ENCODE results near the gene CLTB. TPM values are rescaled to one million over a fixed set of nuclear protein-coding genes. Genes with fewer than 3 reads are reported as not detected.
"Not testable (repeated sequence)": the region's sequence is repeated elsewhere in the genome, so short reads cannot be mapped to it uniquely, and the experiment has no call there.

Gene CLTB
- polyA plus RNA-seq, 10 donors = 42.0 to 67.1 (median 50.2) TPM

DNA sequence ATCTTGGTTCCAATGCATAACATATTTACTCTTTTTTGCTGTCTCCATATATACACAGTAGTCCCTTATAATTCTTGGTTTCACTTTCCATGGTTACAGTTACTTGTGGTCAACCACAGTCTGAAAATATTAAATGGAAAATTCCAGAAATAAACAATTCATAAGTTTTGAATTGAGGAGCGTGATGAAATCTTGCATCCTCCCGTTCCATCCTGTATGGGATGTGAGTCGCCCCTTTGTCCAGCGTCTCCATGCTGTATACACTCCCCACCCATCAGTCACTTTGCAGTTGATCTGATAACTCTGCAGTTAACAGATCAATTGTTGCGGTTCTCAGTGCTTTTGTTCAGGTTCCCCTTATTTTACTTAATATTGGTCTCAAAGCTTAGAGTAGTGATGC, 20.3 kb upstream of the CLTB start:
- DNase-seq = peak in 1 of 3 donors; percentile 13

DNA sequence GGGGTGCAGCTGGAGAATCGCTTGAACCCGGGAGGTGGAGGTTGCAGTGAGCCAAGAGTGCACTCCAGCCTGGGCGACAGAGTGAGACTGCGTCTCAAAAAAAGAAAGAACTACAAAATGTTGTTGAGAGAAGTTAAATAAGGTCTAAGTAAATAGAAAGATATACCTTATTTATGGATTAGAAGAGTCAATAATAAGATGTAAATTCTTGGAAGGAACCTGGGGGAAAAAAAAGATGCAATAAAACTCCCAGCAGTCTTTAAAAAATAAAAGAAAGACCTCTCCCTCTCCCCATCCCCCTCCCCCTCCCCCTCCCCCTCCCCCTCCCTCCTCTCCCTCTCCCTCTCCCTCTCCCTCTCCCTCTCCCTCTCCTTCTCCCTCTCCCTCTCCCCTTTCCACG, 16.4 kb upstream of the CLTB start:
- DNase-seq = no peak

DNA sequence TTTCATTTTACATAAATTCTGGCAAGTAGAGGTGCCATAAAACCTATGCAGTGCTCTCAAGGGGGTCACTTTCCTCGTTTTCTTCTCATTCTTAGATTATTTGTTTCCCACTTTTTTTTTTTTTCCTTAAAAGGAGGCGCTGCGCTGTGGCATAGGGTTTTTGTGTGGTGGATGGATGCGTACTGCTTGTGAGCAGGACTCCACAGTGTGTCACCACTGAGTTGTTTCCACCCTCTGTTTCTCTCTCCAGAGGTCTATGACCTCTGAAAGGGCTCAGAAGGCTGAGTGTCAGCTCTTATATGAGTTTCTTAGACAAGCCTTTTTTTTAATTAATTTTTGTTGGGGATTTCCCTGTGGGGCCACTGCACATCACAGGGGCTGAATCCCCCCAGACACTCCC, 13.6 kb upstream of the CLTB start:
- DNase-seq = no peak

DNA sequence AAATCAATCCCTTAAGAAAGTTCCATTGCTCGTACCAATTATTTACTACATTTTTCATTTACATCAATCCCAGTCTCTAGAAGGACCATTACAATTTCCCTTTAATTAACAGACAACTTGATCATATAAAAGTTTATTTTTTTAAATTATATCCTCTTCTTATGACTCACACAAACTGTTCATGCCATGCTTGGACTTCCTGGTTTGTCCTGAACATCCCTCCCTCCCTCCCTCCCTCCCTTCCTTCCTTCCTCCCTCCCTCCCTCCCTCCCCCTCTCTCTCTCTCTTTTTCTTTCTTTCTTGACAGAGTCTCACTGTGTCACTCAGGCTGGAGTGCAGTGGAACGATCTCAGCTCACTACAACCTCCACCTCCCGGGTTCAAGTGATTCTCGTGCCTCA, 11.6 kb upstream of the CLTB start:
- no peak for DNase-seq

DNA sequence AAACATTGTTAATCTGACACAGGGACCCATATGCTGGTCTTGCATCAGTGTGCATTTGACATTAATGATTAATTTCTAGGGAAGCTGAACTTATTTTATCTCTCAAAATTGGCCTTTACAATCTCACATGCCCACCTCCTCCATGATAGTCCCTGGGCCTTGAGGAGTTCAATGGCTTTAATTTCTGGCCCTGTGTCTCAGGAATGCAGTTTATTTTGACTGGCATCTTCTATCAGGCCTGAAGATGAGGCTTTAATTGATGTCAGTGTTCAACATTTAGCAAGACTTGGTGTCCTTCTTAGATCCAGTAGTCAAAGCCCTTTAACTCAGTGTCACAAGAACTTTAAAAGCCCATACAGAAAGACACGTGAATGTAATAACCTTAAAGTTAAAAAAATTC, 10.5 kb upstream of the CLTB start:
- no peak for DNase-seq

DNA sequence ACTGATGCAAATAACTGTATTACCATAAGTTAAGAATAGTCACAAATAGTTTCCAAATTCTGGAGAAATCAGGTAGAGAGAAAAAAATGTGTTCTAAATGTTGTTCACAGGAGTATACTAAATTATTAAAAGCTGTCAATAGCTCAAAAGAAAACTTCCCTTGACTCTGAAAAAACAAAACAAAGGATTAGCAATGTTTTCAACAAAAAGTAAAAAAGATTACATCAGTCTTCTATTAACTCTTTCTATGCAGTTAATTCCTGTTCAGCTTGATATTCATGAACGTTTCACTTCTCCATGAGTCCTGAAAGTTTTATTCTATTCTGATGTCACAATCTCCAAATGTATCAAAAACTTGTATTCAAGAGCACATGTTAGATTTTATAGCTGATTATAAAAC, 9.5 kb upstream of the CLTB start:
- no peak for DNase-seq

DNA sequence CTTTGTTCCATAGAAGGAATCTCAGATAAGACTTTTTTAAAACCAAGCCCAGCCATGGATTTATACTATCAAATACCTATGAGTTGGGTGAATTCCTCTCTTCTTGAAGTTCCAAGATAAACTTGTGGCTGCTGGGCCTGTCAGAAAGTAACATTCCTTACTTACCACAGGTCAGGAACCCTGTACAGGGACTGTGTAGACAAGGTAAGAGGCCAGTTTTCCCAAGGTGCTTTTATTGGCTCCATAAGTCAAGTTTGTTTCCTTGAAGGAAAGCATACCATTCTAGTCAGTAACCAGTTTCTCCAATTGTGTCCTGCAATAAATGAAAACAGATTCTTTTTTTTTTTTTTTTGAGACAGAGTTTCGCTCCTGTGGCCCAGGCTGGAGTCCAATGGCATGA, 8.8 kb upstream of the CLTB start:
- no peak for DNase-seq

DNA sequence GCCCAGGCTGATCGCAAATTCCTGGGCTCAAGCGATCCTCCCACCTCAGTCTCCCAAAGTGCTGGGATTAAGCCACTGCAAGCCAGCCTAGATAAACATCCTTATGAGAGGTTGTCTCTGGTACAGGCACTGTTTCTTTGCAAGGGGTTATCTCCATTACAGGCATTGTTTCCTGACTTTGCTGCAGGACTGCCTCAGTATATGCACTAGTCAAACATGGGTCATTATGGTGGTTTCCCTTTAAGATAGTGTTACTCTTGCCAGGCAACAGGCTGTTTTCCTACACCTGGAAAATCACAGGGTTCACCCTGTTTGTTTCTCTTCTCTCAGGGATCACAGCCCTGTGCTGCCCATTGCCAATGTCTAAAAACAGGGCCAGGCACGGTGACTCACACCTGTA, 7.8 kb upstream of the CLTB start:
- DNase-seq = no peak

DNA sequence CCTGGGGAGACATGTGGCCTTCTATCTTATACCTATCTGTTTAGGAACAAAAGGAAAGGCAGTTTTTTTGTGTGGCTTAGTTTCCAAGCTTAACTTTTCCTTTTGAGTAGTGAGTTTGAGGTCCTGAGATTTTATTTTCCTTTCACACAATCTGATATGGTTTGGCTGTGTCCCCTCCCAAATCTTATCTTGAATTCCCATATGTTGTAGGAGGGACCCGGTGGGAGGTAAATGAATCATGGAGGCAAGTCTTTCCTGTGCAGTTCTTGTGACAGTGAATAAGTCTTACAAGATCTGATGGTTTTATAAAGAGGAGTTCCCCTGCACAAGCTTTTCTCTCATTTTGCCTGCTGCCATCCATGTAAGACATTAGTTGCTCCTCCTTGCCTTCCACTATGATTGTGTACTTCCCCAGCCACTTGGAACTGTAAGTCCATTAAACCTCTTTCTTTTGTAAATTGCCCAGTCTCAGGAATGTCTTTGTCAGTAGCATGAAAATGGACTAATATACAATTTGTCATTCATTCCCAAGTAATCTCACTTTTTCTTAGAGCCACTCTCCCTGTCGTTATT, 4.7 kb upstream of the CLTB start:
- no peak for DNase-seq

DNA sequence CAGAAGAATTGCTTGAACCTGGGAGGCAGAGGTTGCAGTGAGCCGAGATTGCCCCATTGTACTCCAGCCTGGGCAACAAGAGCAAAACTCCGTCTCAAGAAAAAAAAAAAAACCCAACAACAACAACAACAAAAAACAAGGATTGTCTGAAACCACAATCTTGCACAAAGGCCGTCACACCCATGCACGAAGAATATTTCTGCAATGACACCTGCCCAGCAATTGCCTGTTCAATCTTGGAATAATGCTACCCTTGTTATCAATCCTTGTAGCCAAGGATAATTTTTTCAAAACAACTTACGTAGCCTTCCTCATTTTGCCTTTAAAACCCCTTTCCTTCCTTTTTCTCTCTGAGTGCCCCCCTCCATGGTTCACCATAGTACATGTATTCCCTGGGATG, 3.7 kb upstream of the CLTB start:
- DNase-seq = no peak

DNA sequence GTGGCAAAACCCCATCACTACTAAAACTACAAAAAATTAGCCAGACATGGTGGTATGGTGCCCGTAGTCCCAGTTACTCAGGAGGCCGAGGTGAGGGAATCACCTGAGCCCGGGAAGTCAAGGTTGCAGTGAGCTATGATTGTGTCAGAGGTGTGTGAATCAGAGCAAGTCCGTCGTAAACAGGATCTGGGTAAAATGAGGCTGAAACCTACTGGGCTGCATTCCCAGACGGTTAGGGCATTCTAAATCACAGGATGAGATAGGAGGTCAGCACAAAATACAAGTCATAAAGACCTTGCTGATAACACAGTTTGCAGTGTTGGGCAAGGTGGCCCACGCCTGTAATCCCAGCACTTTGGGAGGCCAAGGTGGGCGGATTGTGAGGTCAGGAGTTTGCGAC, 1.9 kb upstream of the CLTB start:
- DNase-seq = no peak

DNA sequence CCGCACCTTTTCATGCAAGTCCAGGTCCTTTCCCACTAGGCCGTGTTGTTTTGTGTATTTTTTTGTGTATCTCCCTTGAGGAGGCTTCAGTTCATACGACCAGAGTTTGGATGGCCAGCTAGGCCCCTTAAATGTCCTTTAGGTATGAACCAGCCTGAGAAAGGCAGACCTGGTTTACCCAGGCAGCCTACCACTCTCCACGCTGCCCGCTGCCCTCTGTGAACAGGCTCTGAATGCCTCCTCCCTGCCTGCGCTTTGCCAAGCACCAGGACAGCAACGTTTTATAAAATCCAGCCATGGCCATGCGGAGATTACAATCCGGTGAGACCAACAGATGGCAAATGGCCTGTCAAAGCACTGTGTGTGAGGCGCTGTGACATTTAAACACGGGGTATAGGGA, 626 bp upstream of the CLTB start:
- DNase-seq = no peak

DNA sequence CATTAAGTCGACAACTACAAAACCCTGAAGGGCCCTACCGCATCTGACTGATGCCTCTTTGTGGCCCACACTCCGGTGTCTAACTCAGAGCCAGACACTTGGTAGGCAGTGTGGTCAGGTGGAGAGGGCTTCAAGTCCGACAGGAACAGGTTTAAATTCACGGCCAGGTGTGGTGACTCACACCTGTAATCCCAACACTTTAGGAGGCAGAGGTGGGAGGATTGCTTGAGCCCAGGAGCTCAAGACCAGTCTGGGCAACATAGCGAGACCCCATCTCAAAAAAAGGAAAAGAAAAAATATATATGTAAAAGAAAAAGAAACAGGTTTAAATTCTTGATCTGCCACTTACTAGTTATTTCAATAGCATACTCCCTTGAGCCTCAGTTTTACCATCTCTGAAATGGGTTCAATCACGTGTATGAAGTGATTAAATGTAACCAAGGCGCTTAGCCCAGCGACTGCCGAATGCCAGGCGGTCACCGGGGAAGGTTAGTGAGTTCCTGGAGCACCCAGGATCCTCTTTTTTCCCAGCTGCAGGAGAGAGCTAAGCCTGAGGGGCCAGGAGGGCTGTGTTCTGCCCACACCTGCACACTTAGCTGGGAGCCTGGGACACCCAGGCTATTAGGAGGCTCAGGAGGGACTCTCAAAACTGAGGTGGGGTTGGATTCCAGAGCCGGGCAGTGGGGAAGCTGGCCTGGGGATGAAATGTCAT, 943 bp downstream of the CLTB start:
- peak in 1 of 3 donors; percentile 38 for DNase-seq

DNA sequence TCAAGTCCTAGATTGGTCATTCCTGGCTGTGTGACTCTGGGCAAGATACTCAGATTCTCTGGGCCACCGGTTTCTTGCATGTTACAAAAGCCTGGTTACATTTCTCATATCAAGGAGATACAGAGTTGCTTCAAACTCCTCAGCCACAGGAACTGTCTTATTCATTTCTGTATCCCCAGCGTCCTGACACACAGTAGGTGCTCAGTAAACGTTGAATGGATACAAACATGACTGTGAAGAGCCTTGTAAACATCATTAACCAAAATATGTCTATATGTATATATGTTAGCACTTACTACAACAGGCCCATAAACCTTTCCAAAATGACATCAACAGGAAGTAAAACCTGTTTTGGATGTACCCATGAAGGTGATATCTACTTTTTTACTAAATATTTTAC, 1.6 kb downstream of the CLTB start:
- no peak for DNase-seq

DNA sequence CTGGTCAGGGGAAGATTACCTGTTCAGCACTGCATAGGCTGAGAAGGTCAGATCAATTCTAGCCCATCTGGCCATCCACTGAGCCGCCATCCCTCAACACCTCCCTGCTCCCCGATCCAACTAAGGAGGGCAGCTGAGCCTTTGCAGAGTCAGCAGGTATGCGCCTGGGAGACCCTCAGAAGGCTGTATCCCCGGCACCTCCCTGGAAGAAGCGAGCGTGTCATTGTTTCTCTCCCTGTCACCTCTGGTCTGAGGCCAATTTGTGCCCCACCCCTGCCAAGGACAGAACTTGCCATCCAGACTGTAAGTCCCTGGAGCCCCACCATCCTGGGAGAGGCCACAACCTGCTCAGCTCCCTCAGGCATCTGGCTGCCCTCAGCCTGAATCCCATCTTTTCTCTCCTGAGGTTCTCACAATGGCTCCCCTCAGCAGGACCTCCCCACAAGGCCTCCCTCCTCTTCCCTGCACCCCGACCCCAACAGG, 2.6 kb downstream of the CLTB start:
- no peak for DNase-seq

DNA sequence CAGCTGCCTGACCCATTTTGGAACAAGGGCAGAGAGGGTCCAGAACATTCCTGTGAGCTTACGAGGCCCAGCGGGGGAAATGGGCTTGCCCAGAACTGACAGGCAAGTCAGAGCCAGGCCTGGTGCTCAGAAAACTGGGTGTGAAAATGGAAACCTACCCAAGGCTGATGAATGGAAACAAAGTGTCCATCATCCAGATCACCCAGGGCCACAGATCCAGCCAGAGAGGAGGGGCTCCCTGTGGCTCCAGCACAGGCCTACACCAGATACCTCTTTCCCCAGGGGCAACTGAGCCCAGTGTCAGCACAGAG, 3.1 kb downstream of the CLTB start:
- no peak for DNase-seq

DNA sequence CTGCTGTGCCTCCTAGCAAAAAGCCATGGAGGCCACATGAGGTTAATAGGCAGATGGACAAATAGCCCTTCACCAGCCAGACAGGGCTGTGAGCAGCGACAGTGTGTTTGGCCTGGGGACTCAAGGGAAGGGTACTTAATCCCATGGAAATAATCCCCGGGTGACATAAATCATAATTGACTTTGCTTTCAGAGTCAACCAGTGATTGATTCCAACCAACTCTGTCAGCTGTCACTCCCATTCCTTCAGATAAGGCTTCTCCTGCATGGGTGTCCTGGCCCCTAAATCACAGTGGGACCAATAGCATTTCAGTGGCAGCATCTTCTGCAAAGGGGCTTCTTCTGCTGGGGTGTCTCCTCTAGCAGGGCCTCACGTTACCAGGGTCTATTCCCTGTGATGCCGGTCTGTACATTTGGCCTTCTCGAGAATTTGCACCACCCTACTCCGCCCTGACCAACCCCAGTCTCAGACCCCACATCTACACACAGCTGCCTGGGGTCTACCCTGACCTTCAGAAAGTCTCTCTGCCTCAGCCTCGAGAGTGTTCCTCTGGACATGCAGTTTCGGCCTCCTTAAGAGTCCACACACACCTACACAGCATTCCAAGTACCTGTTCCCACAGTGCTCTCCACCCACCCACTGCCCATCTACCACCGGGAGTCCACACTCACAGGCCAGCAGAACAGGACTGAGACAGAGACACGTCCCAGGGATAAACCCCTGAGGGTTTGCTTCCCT, 3.7 kb downstream of the CLTB start:
- no peak for DNase-seq

DNA sequence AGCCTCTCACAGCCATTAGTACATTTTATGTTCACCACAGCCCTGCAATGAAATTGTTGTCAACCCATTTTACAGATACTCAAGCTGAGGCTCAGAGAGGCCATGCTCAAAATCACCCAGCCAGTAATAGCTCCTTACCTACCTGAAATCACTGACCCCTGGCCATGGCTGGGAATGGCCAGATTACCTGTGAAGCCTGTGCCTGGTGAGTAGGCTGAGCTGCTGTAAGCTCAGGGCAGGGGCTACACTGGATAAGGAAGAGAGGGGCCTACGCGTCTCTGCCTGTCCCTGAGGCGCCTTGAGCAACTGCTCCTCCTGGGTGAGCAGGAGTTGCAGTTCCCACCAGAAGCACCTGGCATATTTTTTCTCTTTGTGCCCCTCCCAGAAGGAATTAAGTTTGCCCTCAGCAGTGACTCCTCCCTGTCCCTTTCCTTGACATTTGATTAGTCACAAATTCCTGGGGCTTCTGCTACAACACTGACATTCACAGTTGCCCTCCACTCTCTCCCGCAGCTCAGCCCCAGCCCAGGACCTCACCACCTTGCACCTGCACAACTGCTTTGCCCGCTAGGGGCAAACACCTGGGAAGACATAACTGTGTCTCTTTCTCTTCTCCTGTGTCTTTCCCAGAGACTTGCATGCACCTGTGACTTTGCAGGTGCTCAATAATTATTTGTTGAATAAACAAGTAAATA, 5.7 kb downstream of the CLTB start:
- DNase-seq = no peak

DNA sequence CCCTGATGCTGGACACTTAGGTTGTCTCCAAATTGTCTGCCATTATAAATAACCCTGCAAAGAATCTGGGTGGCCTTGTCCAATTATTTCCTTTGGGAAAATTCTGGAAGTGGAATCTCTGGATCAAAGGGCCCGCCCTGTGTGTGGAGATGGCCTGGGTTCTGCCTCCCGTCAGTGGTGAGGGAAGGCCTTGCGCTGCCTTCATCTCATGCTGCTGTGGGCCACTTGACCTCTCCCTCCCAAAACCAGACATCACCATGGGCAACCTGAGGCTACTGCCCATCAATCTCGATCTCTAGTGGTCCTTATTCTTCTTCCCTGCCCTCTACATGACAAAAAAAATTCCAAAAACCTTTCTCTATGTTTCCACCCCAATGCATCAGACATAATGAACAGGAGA, 6.6 kb downstream of the CLTB start:
- DNase-seq = no peak

DNA sequence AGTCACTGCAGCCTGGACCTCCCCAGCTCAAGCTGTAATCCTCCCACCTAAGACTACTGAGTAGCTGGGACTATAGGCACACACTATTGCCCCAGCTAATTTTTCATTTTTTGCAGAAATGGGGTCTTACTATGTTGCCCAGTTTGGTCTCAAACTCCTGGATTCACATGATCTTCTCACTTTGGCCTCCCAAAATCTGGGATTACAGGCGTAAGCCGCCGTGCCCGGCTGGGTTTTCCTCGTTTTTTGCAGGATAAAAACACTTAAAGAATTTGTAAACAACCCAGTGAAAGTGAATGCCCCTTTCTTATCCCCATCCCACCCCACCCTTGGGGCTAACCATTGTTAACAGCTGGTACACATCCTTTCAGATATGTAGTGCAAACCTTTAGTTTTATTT, 7.7 kb downstream of the CLTB start:
- DNase-seq = no peak

DNA sequence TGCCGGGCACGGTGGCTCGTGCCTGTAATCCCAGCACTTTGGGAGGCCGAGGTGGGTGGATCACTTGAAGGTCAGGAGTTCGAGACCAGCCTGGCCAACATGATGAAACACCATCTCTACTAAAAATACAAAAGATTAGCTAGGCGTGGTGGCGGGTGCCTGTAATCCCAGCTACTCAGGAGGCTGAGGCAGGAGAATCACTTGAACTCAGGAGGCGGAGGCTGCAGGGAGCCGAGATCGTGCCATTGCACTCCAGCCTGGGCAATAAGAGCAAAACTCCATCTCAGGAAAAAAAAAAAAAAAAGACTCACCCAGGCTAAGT, 8.1 kb downstream of the CLTB start:
- not testable (repeated sequence) for DNase-seq

DNA sequence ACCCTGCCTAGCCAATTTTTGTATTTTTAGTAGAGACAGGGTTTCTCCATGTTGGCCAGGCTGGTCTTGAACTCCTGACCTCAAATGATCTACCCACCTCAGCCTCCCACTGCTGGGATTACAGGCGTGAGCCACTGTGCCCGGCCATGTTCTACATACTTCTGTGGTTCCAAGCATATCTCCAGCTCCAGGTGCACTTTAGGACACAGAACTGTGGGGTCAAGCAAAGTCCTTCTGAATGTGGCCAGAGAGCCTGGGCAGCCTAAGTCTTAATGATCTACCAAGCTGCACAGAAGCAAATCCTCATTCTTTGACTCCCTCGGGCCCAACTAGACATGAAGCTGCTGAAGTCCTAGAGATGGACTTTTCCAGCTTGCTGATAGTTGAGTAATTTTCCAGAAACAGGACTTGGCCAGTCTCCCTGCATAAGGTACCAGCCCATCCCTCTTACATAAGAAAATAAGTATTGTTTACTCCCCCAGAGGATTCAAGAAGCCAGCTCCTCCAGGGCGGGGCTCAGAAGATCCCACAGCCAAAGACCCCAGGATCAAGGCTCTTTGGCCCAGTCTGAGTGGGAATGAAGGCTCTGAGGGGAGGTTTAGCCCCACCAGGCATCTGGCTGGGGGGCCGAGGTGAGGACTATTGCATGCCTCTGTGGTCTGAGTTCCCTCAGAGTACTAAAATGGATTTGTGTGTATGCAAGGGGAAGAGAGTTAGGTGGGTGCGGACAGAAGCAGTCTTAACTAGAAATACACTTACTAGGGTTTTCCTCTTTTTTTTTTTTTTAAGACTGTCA, 8.7 kb downstream of the CLTB start:
- DNase-seq = peak in 1 of 3 donors; percentile 46
